Cardiac fibroblast (primary cell): ENCODE results near the gene RHCG.

ENCODE experiments used
- DNase-seq, 2 donors: peaks; one replicate each; pipeline versions ENCODE4 v3.0.0 to v3.0.0-alpha.2; 2010; ENCODE audit warnings: low read depth in 2 of 2
- H3K4me3 ChIP-seq, 2 donors: replicated peaks in 1 of 2; 1 replicate in 1 of 2; 2 replicates in 1 of 2; pipeline ENCODE4 v1.5.1; 2011; ENCODE audit warnings: low read depth in 2 of 2, low read length in 2 of 2, mild to moderate bottlenecking in 2 of 2, moderate library complexity in 1 of 2
- TF ChIP-seq, protein P1 (sequence below): IDR thresholded peaks from one replicate; pipeline ENCODE4 v1.5.1; 2011; ENCODE audit warnings: low read depth, mild to moderate bottlenecking, low read length, inconsistent platforms

RHCG gene

DNA sequence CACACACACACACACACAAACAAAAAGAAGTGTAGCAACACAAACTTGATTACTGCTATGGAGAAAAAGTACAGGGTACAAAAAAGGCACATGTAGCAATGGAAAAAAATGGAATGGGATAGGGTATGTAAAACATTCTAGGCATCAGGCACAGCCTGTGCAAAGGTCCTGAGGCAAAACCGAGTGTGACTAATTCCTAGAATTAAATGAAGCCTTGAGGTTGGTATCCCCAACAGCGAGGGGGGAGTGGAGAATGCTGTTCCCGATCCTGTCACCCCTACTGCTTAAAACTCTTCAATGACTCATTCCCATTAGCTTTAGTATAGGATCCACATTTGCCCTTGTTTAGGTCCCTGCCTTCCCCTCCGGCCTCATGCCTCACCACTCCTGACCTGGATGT is 37.9 kb downstream of the RHCG start:
- H3K4me3 ChIP-seq: no peak overlapping the region
- TF ChIP-seq, protein P1, sequence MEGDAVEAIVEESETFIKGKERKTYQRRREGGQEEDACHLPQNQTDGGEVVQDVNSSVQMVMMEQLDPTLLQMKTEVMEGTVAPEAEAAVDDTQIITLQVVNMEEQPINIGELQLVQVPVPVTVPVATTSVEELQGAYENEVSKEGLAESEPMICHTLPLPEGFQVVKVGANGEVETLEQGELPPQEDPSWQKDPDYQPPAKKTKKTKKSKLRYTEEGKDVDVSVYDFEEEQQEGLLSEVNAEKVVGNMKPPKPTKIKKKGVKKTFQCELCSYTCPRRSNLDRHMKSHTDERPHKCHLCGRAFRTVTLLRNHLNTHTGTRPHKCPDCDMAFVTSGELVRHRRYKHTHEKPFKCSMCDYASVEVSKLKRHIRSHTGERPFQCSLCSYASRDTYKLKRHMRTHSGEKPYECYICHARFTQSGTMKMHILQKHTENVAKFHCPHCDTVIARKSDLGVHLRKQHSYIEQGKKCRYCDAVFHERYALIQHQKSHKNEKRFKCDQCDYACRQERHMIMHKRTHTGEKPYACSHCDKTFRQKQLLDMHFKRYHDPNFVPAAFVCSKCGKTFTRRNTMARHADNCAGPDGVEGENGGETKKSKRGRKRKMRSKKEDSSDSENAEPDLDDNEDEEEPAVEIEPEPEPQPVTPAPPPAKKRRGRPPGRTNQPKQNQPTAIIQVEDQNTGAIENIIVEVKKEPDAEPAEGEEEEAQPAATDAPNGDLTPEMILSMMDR: no peak
- DNase-seq: no peak

DNA sequence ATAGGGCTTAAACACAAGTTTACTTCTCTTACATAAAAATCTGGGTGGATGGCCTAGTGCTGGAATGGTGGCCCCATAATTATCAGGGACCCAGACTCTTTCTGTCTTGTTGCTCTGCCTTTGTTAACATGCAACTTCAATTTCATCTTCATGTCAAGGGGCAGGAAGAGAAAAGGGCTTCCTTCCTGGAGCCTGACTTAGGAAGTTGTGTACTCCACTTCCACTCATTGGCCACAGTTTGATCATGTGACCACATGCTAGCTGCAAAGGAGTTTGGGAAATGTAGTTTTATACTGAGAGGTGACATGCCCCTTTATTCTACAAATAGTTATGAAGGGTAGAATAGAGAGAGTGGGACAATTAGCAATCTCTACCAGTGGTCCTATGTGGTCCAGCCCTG is 39.3 kb downstream of the RHCG start:
- H3K4me3 ChIP-seq: no peak overlapping the region
- peak; percentile 28 to 54 for DNase-seq
- TF ChIP-seq, protein P1: no peak

DNA sequence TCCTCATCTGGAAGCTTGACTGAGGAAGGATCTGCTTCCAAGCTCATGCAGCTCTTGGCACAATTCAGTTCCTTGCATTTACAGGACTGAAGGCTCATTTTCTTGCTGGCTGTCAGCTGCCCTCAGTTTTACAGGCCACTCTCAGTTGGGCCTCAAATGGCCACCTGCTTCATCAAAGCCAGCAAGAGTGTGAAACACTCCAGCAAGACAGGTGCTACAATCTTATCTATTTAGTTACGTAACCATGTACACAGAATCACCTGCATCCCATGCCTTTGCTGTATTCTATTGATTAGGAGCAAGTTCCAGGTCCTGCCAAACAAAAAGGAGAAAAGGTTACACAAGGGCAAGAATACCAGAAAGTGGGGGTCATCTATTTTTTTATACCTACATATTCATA is 40.8 kb downstream of the RHCG start:
- no peak overlapping the region for H3K4me3 ChIP-seq
- no peak for DNase-seq
- TF ChIP-seq, protein P1: no peak

DNA sequence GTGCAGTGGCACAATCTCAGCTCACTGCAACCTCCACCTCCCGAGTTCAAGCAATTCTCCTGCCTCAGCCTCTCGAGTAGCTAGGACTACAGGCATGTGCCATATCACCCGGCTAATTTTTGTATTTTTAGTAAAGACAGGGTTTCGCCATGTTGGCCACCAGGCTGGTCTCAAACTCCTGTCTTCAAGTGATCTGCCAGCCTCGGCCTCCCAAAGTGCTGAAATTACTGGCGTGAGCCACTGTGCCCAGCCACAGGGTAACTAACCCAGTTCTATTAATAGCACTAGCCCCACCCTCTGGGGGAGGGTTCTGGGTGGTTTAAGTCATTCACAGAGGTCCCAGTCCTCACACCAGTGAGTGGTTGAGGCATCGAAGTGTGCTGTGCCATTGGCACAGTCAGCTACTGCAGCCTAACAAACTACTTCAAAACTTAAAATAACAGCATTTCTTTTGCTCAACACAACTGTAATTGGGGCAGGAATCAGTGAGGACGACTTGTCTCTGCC is 44.0 kb downstream of the RHCG start:
- H3K4me3 ChIP-seq: no peak overlapping the region
- no peak for DNase-seq
- TF ChIP-seq, protein P1: no peak

DNA sequence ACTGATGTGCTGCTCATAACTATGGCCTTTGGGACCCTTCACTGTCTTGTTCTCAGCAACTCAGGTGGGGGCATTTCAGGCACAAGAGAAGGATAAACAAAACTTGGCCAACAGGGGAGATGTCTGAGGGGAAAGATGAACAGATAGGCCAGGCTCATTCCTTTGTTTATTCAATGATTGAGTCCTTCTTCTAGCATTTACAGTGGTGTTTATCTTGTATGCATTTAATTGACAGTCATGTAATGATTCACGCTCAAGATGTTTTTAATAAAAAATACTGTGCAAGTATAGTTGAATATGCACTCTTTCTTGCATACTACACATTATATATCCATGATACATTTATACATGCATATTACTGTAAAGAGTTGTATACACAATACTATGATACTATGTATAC is 44.5 kb downstream of the RHCG start:
- DNase-seq: no peak
- TF ChIP-seq, protein P1: no peak
- no peak overlapping the region for H3K4me3 ChIP-seq

DNA sequence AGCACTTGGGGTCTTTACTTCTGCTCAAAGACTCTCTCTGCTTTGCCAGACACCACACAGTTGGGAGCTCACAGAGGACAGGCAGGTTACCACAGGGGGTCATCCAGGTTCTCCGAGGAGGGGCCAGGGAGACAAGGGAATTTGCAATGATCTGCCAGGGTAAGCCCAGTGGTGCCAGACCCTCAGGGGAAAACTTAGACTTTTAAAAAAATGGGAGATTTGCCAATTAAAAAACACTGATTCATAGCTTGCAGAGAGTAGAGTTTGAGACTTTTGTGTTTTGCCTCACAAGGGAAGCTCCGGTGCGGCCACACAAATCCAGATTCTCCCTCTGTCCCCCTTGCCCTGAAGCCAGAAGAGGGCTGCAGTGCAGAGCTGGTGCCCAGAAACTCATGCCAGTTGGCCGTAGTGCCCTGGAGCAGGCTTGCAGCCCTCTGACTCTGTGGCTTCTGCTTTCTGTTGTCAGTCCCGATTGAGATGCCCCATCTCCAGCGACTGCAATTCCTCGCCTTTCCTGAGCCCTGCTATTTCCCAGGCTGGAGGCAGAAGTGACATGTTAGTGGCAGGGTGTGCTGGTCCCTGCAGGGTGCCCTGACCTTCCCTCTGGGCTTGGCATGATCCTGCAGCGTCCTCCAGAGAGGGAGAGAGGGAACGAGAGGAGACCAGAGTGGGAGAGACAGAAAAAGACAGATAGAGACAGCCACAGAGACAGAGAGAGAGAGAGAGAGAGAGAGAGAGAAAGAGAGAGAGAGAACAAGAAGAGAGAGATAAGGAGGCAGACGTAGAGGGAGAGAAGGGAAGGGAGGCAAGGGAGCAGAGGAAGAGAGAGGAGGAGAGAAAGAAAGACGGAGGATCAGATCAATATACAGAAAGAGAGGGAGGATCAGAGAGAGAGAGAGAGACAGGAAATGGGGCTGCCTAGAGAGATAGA is 46.0 kb downstream of the RHCG start:
- DNase-seq: no peak
- TF ChIP-seq, protein P1: no peak
- no peak overlapping the region for H3K4me3 ChIP-seq
